COLO668 (cell line): ENCODE measurements around the gene LHX8.

Experiments
- DNase-seq: peaks from one replicate; lab custom pipeline; 2025; ENCODE audit not compliant: unreplicated experiment; lab: John Stamatoyannopoulos, UW

LHX8 gene

DNA sequence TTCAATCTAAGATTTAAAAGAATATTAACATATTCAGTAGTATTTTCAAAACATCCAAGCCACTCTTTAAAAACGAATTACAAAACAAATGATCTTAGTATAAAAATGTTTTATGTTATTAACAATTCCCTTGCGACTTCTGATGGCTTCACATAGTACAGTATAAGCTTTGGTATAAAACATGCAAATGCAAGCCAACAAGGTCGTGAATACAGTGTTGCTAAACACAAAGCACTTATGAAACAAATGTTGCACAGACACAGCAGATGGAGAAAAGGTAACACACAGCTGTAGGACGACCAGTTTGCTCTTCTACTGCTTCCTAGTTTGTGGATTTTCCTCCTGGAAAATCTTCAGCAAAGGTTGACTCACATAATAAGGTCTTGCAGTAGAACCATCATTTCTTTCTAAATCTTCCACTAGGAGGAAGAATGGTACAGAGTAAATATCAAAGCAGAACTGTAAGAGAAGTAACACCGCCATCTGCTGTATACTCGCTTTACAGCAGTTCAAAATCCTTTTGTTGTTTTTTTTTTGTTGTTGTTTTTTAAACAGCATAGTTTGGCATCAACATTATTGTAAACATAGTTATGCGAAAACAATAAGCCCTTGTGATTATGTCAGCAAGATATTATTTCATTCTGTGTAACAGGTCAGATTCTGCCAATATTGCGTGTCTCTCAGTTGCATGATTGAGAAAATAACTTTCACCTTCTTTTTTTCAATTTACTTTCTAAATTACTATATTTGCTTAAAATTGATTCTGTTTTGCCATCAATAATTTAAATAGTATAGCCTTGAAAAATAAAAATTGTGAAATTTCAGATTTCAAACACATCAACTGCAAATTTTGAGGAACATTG, 69.5 kb downstream of the LHX8 start:
- DNase-seq = peak; percentile 23

DNA sequence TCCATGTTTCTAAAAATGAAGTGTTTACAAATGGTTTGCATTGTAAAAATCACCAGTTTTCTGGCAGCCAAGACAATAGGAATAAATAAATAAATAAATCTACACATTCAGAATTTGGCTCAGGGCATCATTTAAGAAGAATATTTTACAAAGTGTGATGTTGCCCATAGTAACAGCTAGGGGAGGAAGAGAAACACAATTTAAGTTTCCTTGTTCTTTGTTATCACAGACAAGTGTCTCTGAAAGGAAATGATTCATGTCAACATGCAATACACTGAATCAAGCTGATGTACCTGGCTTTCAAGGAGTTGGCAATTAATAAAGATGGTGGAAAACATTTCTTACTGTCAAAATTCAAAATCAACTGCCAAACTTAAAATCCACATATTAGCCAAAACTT, 74.7 kb downstream of the LHX8 start:
- DNase-seq = no peak
